GM12891 (cell line): ENCODE measurements around the gene TCF12.

Source experiments
- PAX5 ChIP-seq: IDR thresholded peaks from 2 replicates; pipeline ENCODE4 v1.6.1; 2011; ENCODE audit warnings: low read length, moderate library complexity, mild to moderate bottlenecking; ENCODE audit not compliant: insufficient read depth, severe bottlenecking
- POLR2A ChIP-seq: IDR thresholded peaks from 2 replicates; pipeline ENCODE4 v1.6.1; 2011; ENCODE audit warnings: low read depth, low read length, control low read depth
- POLR2AphosphoS5 ChIP-seq: IDR thresholded peaks from 2 replicates; pipeline ENCODE4 v1.6.1; 2011; ENCODE audit warnings: low read depth, low read length, control low read depth
- TAF1 ChIP-seq: IDR thresholded peaks from 2 replicates; pipeline ENCODE4 v1.6.1; 2011; ENCODE audit warnings: low read depth, low read length, control low read depth

- no peak for TF ChIP-seq POLR2A
- no peak for TF ChIP-seq TAF1
- no peak for TF ChIP-seq POLR2AphosphoS5
- TF ChIP-seq PAX5, result no peak
Measured at GRCh38 chr15:57334257-57334656, 415.8 kb downstream of the TCF12 start.
